Pancreas (tissue), 10 donors: ENCODE data around the gene AZU1. TPM values are rescaled to one million over a fixed set of nuclear protein-coding genes. Genes with fewer than 3 reads are reported as not detected.
A peak's percentile ranks its signal among the peaks of the same experiment; 100 is the strongest.

ENCODE experiments used
- ATAC-seq, 4 donors: fragments of 200-7000 bp; cut with Tn5 transposase; one replicate each; pipeline versions ENCODE4 v1.8.0 to v1.9.1; 2020; ENCODE audit warnings: mild to moderate bottlenecking in 4 of 4, moderate library complexity in 4 of 4
- DNase-seq, 6 donors: peaks; one replicate each; pipeline ENCODE4 v3.0.0-alpha.2; 2020
- FAIRE-seq: peaks from 2 replicates; lab custom pipeline; 2012; peaks lifted over from hg19 to GRCh38; lab: Jason Lieb, UNC
- H3K27ac ChIP-seq, 4 donors: fragments of 200-600 bp; sonication (generic); 1 replicate in 3 of 4; 2 replicates in 1 of 4; pipeline versions ENCODE4 v1.5.0 to v1.8.0; 2020
- H3K27me3 ChIP-seq, 4 donors: fragments of 200-600 bp; one replicate each; pipeline ENCODE4 v1.8.0; 2021
- H3K36me3 ChIP-seq, 3 donors: fragments of 200-600 bp; sonication (generic) in 1 of 3; one replicate each; pipeline versions ENCODE4 v1.5.0 to v1.8.0; 2020 to 2021
- H3K4me1 ChIP-seq, 3 donors: fragments of 200-600 bp; one replicate each; pipeline ENCODE4 v1.8.0; 2021
- H3K4me3 ChIP-seq, 4 donors: fragments of 200-600 bp; sonication (generic) in 2 of 4; one replicate each; pipeline versions ENCODE4 v1.5.0 to v1.8.0; 2020 to 2021
- H3K9me3 ChIP-seq, 4 donors: fragments of 200-600 bp; one replicate each; pipeline ENCODE4 v1.8.0; 2021
- WGBS, 2 donors: extraction: QIAGEN DNeasy Blood & Tissue Kit; methylation state at CpG; one replicate each; pipeline ENCODE4 v1.1.7; 2013; 5-methylcytosine and 5-hydroxymethylcytosine counted together
- intact Hi-C, 3 donors: fragments of 100-400 bp; cut with DNase I; formaldehyde crosslinking; loops; one replicate each; pipeline versions ENCODE4 v1.11.1 to v1.14.2; 2022
- polyA plus RNA-seq, 2 donors: library from polyadenylated mRNA; stranded (reverse); fragments of 200-250 nt; gene quantifications; one replicate each; pipeline ENCODE4 v1.2.3, GENCODE V29; 2013
- total RNA-seq, 6 donors: library from RNA; stranded (reverse); fragmentation: NEBNext Ultra II Directional in 4 of 6; extraction: Animal tissue kit (Norgen Biotek cat#: 25700) in 4 of 6; gene quantifications; one replicate each; pipeline versions ENCODE4 v1.2.1 to v1.2.4, GENCODE V29; 2021 to 2023
- TF ChIP-seq, protein P1 (sequence below), 4 donors: fragments of 200-600 bp; sonication (generic) in 3 of 4; IDR thresholded peaks; one replicate each; pipeline versions ENCODE4 v1.5.0 to v1.8.0; 2021; ENCODE audit warnings: antibody characterized with exemption in 4 of 4
- donor health status: healthy with polysubstance abuse.
- donor health status: DM: no; HTN: no; CAD: no; lungs with moderate emphysema.
- donor health status: DM: no; HTN: no; CAD: no.
- donor health status: control.
- donor health status: control.
- donor health status: Bipolar disorder and iron deficiency.
- donor health status: DM: yes; HTN: yes; CAD: no.
- donor health status: DM: no; HTN: no; CAD: no.
- donor health status: DM: no; HTN: no; CAD: no.
- donor health status: DM: yes; HTN: yes; CAD: no.

The AZU1 gene
- total and polyA plus RNA-seq, 8 donors = 0.35 TPM; not detected in 7

DNA sequence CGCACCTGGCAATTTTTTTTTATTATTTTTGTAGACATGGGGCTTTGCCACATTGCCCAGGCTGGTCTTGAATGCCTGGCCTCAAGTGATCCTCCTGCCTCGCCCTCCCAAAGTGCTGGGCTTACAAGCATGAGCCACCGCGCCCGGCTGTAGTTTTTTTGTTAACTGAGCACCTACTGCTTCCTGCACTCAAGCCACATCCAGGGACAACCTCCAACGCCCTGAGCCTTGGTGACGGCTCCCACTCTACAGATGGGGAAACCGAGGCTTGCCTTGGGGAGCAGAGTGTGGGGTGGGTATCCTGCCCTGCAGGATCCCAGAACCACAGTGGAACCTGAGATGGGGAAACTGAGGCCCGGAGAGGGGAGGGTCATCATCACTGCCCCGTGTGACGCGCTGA, 27.5 kb downstream of the AZU1 start:
- TF ChIP-seq, protein P1, sequence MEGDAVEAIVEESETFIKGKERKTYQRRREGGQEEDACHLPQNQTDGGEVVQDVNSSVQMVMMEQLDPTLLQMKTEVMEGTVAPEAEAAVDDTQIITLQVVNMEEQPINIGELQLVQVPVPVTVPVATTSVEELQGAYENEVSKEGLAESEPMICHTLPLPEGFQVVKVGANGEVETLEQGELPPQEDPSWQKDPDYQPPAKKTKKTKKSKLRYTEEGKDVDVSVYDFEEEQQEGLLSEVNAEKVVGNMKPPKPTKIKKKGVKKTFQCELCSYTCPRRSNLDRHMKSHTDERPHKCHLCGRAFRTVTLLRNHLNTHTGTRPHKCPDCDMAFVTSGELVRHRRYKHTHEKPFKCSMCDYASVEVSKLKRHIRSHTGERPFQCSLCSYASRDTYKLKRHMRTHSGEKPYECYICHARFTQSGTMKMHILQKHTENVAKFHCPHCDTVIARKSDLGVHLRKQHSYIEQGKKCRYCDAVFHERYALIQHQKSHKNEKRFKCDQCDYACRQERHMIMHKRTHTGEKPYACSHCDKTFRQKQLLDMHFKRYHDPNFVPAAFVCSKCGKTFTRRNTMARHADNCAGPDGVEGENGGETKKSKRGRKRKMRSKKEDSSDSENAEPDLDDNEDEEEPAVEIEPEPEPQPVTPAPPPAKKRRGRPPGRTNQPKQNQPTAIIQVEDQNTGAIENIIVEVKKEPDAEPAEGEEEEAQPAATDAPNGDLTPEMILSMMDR (IDR thresholded peaks at IDR 0.05) = no peak
- FAIRE-seq = no peak
- intact Hi-C loops = no loop called here
- Histone ChIP-seq H3K4me3 (no peak overlapping the region), H3K27ac (no peak overlapping the region), H3K9me3 (no peaks in the 10 kb centered on the region), H3K36me3 (no peaks in the 10 kb centered on the region), H3K27me3 (peaks cover 0 to 7% (median 0%) of the 10 kb centered on the region in 4 donors), H3K4me1 (peaks cover 0 to 5% (median 0%) of the 10 kb centered on the region in 3 donors)
- ATAC-seq = no peak
- 68 to 73% methylated on average over 12 of the region's 12 CpGs for whole genome bisulfite sequencing, 2 donors
- DNase-seq = no peak

DNA sequence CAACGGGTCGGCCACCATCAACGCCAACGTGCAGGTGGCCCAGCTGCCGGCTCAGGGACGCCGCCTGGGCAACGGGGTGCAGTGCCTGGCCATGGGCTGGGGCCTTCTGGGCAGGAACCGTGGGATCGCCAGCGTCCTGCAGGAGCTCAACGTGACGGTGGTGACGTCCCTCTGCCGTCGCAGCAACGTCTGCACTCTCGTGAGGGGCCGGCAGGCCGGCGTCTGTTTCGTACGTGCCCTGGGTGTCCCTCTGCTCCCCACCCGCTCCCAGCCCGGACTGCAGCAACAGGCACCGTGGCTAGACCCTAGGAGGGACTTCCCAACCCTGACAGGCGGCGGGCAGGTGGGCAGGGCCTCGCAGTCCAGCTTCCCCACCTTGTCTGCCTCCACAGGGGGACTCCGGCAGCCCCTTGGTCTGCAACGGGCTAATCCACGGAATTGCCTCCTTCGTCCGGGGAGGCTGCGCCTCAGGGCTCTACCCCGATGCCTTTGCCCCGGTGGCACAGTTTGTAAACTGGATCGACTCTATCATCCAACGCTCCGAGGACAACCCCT, 28.0 kb downstream of the AZU1 start:
- TF ChIP-seq, protein P1 (IDR thresholded peaks at IDR 0.05) = no peak
- intact Hi-C loops = no loop called here
- 56 to 66% methylated on average over 37 to 40 of the region's 40 CpGs for WGBS, 2 donors
- DNase-seq = peak in 1 of 6 donors; percentile 77
- peaks cover 0 to 4% (median 0%) of the 10 kb centered on the region in 3 donors for H3K4me1 ChIP-seq
- H3K36me3 ChIP-seq = no peaks in the 10 kb centered on the region
- no peak overlapping the region for H3K4me3 ChIP-seq
- H3K27me3 ChIP-seq = peaks cover 0 to 7% (median 0%) of the 10 kb centered on the region in 4 donors
- FAIRE-seq = no peak
- ATAC-seq = no peak
- H3K9me3 ChIP-seq = no peaks in the 10 kb centered on the region
- H3K27ac ChIP-seq = no peak overlapping the region

DNA sequence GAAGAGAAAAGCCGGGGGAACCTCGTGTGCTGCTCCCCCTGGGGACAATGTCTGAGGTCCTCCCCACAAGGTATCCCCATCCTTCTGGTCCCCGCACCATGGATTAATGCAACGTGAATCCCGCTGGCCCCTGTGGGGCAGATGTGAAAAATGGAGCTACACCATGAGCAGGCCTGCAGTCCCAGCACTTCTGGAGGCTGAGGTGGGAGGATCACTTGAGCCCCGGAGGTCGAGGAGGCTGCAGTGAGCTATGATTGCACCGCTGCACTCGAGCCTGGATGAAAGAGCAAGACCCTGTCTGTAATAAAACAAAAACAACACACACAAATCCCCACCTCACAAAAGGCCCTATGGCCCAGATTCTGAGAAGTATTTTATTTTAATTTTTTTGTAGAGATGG, 30.6 kb downstream of the AZU1 start:
- Histone ChIP-seq H3K27me3 (peaks cover 0 to 1% (median 0%) of the 10 kb centered on the region in 4 donors), H3K36me3 (no peaks in the 10 kb centered on the region), H3K4me3 (no peak overlapping the region), H3K9me3 (no peaks in the 10 kb centered on the region), H3K27ac (no peak overlapping the region), H3K4me1 (no peaks in the 10 kb centered on the region)
- FAIRE-seq = no peak
- ATAC-seq = no peak
- intact Hi-C loops = no loop called here
- TF ChIP-seq, protein P1 (IDR thresholded peaks at IDR 0.05) = no peak
- DNase-seq = peak in 1 of 6 donors; percentile 24
- 66 to 80% methylated on average over 9 of the region's 9 CpGs for WGBS, 2 donors

DNA sequence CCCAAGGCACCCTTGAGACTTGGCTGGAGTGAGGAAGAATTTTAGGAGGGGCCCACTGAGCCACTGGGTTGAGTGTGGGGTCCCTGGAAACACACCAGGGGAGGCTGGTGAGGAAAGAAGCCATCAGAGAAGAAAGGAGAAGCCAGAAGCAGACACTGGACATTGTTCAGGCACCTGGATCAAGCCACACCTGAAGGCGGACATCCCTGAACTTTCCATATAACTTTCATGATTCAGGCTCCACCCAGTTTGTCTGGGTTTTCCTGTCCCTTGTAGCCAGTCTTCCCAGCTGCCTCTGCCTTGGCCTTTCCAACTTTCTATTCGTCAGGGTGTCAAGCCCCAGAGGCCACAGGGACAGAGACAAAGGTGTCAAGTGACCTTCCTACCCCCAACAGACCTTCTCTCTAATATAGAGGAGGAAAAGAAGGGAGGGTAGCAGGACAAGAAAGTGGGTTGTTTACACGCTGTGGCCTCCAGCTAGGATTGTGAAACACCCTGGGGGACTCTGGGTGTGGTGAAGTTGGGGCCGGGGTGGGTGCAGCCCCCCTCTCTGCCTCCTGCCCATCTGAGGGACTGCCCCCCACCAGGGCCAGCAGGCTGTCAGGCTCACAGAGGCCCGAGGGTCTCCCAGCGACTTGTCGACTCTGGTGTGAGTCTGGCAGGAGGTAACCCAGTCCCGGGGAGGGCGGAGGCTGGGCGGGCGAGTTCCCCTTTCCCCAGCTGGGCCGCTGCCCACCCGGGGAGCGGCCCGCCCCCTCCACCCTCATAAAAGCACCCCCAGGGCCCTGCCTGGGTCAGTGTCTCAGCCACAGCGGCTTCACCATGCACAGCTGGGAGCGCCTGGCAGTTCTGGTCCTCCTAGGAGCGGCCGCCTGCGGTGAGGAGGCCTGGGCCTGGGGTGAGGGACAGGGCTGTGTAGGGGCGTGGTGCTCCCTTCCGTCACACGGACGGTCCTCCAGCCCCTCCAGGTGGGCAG, 31.5 kb downstream of the AZU1 start, which contains the start of gene CFD:
Gene CFD (plus strand): TSS at position 797 of the 976 bp plus-strand sequence. CDS start 26 bp downstream, at position 823.
- H3K9me3 ChIP-seq = no peaks in the 10 kb centered on the region
- intact Hi-C loops = no loop called here
- H3K27me3 ChIP-seq = no peaks in the 10 kb centered on the region
- peaks cover 0 to 2% (median 0%) of the 10 kb centered on the region in 3 donors for H3K4me1 ChIP-seq
- FAIRE-seq = no peak
- ATAC-seq = peak in 2 of 4 donors; percentile 1 to 26
- no peak within 1 kb of the TSS for H3K27ac ChIP-seq
- WGBS, 2 donors = 47 to 65% methylated on average over 21 to 24 of the region's 24 CpGs
- no peaks in the 10 kb centered on the region for H3K36me3 ChIP-seq
- TF ChIP-seq, protein P1 (IDR thresholded peaks at IDR 0.05) = no peak
- H3K4me3 ChIP-seq = peak within 1 kb of the TSS in 3 of 4 donors; percentile 18 to 42 (median 28)
- DNase-seq = peak in 2 of 6 donors; percentile 50 to 76
